Keratinocyte (primary cell): Measurements from ENCODE around the gene NPSR1.

Experiments used
- EZH2 ChIP-seq: IDR thresholded peaks from one replicate; pipeline ENCODE4 v1.6.1; 2012; ENCODE audit warnings: inconsistent platforms, mild to moderate bottlenecking, low read length, moderate library complexity
- TF ChIP-seq, protein P1 (sequence below), 3 experiments: IDR thresholded peaks in 1 of 3; conservative IDR thresholded peaks in 1 of 3; optimal IDR thresholded peaks in 1 of 3; 2 replicates in 2 of 3; 3 replicates in 1 of 3; pipeline versions ENCODE3 to v1.5.1; 2011; ENCODE audit warnings: low read length in 3 of 3, mild to moderate bottlenecking in 3 of 3, moderate library complexity in 2 of 3, control low read depth in 1 of 3, inconsistent platforms in 1 of 3; ENCODE audit not compliant: insufficient read depth in 2 of 3; ENCODE audit errors: extremely low read depth in 1 of 3

DNA sequence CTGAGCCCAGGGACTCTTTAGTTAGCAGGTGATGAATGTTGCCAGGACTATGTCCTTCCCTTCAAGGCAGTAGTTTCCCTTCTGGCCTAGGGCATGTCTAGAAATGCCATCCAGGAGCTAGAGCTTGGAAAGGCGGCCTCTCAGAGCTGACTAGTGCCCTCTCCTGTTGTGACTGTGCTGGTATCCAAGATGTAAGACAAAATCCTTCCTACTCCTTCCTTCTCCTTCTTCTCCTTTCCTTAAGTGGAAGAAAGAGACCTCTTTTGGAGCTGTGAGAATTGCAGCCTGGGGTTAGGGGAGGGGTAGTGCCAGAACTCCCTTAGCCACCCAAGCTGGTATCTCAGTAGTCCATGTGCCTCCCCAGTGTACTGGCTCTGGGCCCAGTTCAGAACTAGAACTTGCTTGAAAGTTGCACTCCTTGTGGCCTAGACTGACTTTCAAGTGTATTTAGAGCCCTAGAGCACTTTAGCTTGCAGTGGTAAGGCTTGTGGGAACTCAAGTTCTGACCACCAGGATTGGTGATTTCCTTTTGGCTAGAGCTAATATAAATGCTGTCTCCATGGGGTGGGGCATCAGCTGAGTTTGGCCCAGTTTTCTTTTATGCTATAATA lies 118.8 kb downstream of the NPSR1 start:
- TF ChIP-seq, protein P1, sequence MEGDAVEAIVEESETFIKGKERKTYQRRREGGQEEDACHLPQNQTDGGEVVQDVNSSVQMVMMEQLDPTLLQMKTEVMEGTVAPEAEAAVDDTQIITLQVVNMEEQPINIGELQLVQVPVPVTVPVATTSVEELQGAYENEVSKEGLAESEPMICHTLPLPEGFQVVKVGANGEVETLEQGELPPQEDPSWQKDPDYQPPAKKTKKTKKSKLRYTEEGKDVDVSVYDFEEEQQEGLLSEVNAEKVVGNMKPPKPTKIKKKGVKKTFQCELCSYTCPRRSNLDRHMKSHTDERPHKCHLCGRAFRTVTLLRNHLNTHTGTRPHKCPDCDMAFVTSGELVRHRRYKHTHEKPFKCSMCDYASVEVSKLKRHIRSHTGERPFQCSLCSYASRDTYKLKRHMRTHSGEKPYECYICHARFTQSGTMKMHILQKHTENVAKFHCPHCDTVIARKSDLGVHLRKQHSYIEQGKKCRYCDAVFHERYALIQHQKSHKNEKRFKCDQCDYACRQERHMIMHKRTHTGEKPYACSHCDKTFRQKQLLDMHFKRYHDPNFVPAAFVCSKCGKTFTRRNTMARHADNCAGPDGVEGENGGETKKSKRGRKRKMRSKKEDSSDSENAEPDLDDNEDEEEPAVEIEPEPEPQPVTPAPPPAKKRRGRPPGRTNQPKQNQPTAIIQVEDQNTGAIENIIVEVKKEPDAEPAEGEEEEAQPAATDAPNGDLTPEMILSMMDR (optimal IDR thresholded peaks at IDR 0.05 in 1 of 3, IDR thresholded peaks at IDR 0.05 in 1 of 3, conservative IDR thresholded peaks at IDR 0.05 in 1 of 3; ENCODE audit: extremely low read depth in 1 of 3, insufficient read depth in 2 of 3, low read length in 3 of 3) = no peak
- no peak for TF ChIP-seq EZH2
